COLO829 (cell line): ENCODE results near the gene SMIM34.
"Not testable (repeated sequence)": the region's sequence is repeated elsewhere in the genome, so short reads cannot be mapped to it uniquely, and the experiment has no call there.

Experiments used
- DNase-seq: peaks from one replicate; pipeline ENCODE4 v3.0.0; 2012; ENCODE audit warnings: low spot score

SMIM34 gene

GRCh38 chr21:34423805-34424204 is at the start of gene SMIM34:
Gene SMIM34, minus strand, starts transcription at chr21:34423951. Its CDS starts 112 bp downstream, at chr21:34423839.
- DNase-seq: not testable (repeated sequence)

- not testable (repeated sequence) for DNase-seq
Measured at GRCh38 chr21:34467333-34467732, 43.6 kb upstream of the SMIM34 start.

GRCh38 chr21:34459426-34459825 is 35.7 kb upstream of the SMIM34 start:
- not testable (repeated sequence) for DNase-seq

- not testable (repeated sequence) for DNase-seq
Measured at GRCh38 chr21:34458266-34458665, 34.5 kb upstream of the SMIM34 start.

- DNase-seq: not testable (repeated sequence)
Measured at GRCh38 chr21:34456180-34456579, 32.4 kb upstream of the SMIM34 start.

- DNase-seq: not testable (repeated sequence)
Measured at GRCh38 chr21:34455628-34456027, 31.9 kb upstream of the SMIM34 start.

GRCh38 chr21:34447018-34447417 is 23.3 kb upstream of the SMIM34 start:
- not testable (repeated sequence) for DNase-seq

GRCh38 chr21:34443486-34443885 is 19.7 kb upstream of the SMIM34 start:
- DNase-seq: not testable (repeated sequence)

GRCh38 chr21:34429710-34430109 is 6.0 kb upstream of the SMIM34 start:
- not testable (repeated sequence) for DNase-seq

- DNase-seq: not testable (repeated sequence)
Measured at GRCh38 chr21:34428441-34428840, 4.7 kb upstream of the SMIM34 start.

GRCh38 chr21:34427339-34427738 is 3.6 kb upstream of the SMIM34 start:
- DNase-seq: not testable (repeated sequence)

GRCh38 chr21:34417448-34418077 is 6.2 kb downstream of the SMIM34 start:
- not testable (repeated sequence) for DNase-seq

- not testable (repeated sequence) for DNase-seq
Measured at GRCh38 chr21:34407294-34407693, 16.5 kb downstream of the SMIM34 start.

GRCh38 chr21:34406676-34407075 is 17.1 kb downstream of the SMIM34 start:
- DNase-seq: not testable (repeated sequence)

GRCh38 chr21:34406102-34406501 is 17.6 kb downstream of the SMIM34 start:
- not testable (repeated sequence) for DNase-seq

- not testable (repeated sequence) for DNase-seq
Measured at GRCh38 chr21:34405686-34406085, 18.1 kb downstream of the SMIM34 start.

GRCh38 chr21:34404742-34405141 is 19.0 kb downstream of the SMIM34 start:
- not testable (repeated sequence) for DNase-seq

GRCh38 chr21:34400522-34400921 is 23.2 kb downstream of the SMIM34 start:
- DNase-seq: not testable (repeated sequence)

- not testable (repeated sequence) for DNase-seq
Measured at GRCh38 chr21:34383724-34384415, 39.9 kb downstream of the SMIM34 start.

GRCh38 chr21:34383138-34383537 is 40.6 kb downstream of the SMIM34 start:
- DNase-seq: not testable (repeated sequence)

- not testable (repeated sequence) for DNase-seq
Measured at GRCh38 chr21:34375619-34375972, 48.2 kb downstream of the SMIM34 start.

GRCh38 chr21:34374940-34375618 is 48.7 kb downstream of the SMIM34 start, which contains the start of gene SMIM11:
Gene SMIM11, plus strand, starts transcription at chr21:34375507. Its CDS starts 3,998 bp downstream, at chr21:34379505.
- not testable (repeated sequence) for DNase-seq

- DNase-seq: not testable (repeated sequence)
Measured at GRCh38 chr21:34374462-34374861, 49.3 kb downstream of the SMIM34 start.
